HepG2 (cell line): ENCODE measurements around the gene RHBG. TPM values are rescaled to one million over a fixed set of nuclear protein-coding genes. Genes with fewer than 3 reads are reported as not detected.

Experiments
- CHD2 ChIP-seq: IDR thresholded peaks from 2 replicates; pipeline ENCODE4 v1.6.1; 2011; ENCODE audit warnings: low read depth, low read length, improper control_type of control experiment
- HMG20B ChIP-seq: conservative IDR thresholded peaks from 2 replicates; pipeline ENCODE4 v1.6.1; 2016; ENCODE audit warnings: missing genetic modification reagents, missing compliant biosample characterization
- NFKB2 ChIP-seq: sonication (generic); formaldehyde crosslinking; IDR thresholded peaks from 2 replicates; pipeline ENCODE4 v1.4.0; 2020; ENCODE audit warnings: missing genetic modification reagents, borderline replicate concordance
- PHB2 ChIP-seq: fragments of 450-650 bp; IDR thresholded peaks from 2 replicates; pipeline ENCODE4 v1.6.1; 2018; ENCODE audit not compliant: partially characterized antibody
- RCOR2 ChIP-seq: IDR thresholded peaks from 2 replicates; pipeline ENCODE4 v1.6.1; 2016; ENCODE audit warnings: missing biosample characterization, missing genetic modification reagents
- REL ChIP-seq: sonication (generic); formaldehyde crosslinking; conservative IDR thresholded peaks from 2 replicates; pipeline ENCODE4 v1.8.0; 2022; ENCODE audit warnings: mild to moderate bottlenecking, missing genetic modification reagents, moderate library complexity
- SPEN ChIP-seq: sonication (generic); formaldehyde crosslinking; IDR thresholded peaks from 2 replicates; pipeline ENCODE4 v1.5.1; 2020; ENCODE audit warnings: low read depth, mild to moderate bottlenecking, missing genetic modification reagents
- SYNCRIP ChIP-seq: fragments of 200-400 bp; formaldehyde crosslinking; IDR thresholded peaks from 2 replicates; pipeline ENCODE4 v1.6.1; 2018; ENCODE audit warnings: mild to moderate bottlenecking, low read depth, low read length; ENCODE audit not compliant: insufficient read depth
- XBP1 ChIP-seq: sonication (generic); formaldehyde crosslinking; IDR thresholded peaks from 2 replicates; pipeline ENCODE4 v1.5.0; 2020; ENCODE audit warnings: missing genetic modification reagents
- ZNF263 ChIP-seq: sonication (generic); formaldehyde crosslinking; IDR thresholded peaks from 2 replicates; pipeline ENCODE4 v1.4.0; 2020; ENCODE audit warnings: missing genetic modification reagents
- ZNF530 ChIP-seq: sonication (generic); formaldehyde crosslinking; IDR thresholded peaks from 2 replicates; pipeline ENCODE4 v1.5.0; 2020; ENCODE audit warnings: low read depth, mild to moderate bottlenecking, missing genetic modification reagents
- ZNF605 ChIP-seq: sonication (generic); formaldehyde crosslinking; IDR thresholded peaks from 2 replicates; pipeline ENCODE4 v1.8.0; 2022; ENCODE audit warnings: mild to moderate bottlenecking, missing genetic modification reagents
- ZNF709 ChIP-seq: sonication (generic); formaldehyde crosslinking; IDR thresholded peaks from 2 replicates; pipeline ENCODE4 v1.5.0; 2020; ENCODE audit warnings: mild to moderate bottlenecking, missing genetic modification reagents
- ZNF768 ChIP-seq: sonication (generic); formaldehyde crosslinking; IDR thresholded peaks from 2 replicates; pipeline ENCODE4 v1.4.0; 2020; ENCODE audit warnings: missing genetic modification reagents
- polyA plus RNA-seq, 8 experiments: library from polyadenylated mRNA; depleted of rRNA in 3 of 8; stranded (reverse) in 7 of 8; unstranded in 1 of 8; fragments of >200 nt; fragmentation: Illumina TruSeq in 4 of 8; extraction: Trizol in 4 of 8; gene quantifications; 2 replicates each; pipeline versions ENCODE4 v1.2.1 to v1.2.3, GENCODE V29; 2011 to 2016; ENCODE audit warnings: low read depth in 4 of 8, missing spikeins in 1 of 8, mixed read lengths in 1 of 8; ENCODE audit not compliant: insufficient read depth in 1 of 8
- total RNA-seq, 5 experiments: library from RNA; depleted of rRNA; stranded (reverse); fragments of >200 nt; fragmentation: Illumina TruSeq; extraction: Trizol; gene quantifications; 2 replicates each; pipeline ENCODE4 v1.2.3, GENCODE V29; 2016; ENCODE audit warnings: low read depth in 1 of 5
- TF ChIP-seq, protein P1 (sequence below), 2 experiments: fragments of 450-650 bp in 1 of 2; sonication (generic) in 1 of 2; formaldehyde crosslinking in 1 of 2; IDR thresholded peaks; 2 replicates each; pipeline versions ENCODE4 v1.6.1 to v1.8.0; 2016 to 2022; ENCODE audit warnings: antibody characterized with exemption in 1 of 2, mild to moderate bottlenecking in 1 of 2, missing genetic modification reagents in 1 of 2
- TF ChIP-seq, protein P2 (sequence below): sonication (generic); formaldehyde crosslinking; IDR thresholded peaks from 2 replicates; pipeline ENCODE4 v1.4.0; 2020; ENCODE audit warnings: missing genetic modification reagents
- TF ChIP-seq, protein P3 (sequence below): IDR thresholded peaks from 2 replicates; pipeline ENCODE4 v1.6.1; 2016; ENCODE audit warnings: missing genetic modification reagents, missing compliant biosample characterization

RHBG gene
- total and polyA plus RNA-seq, 2 of the 13 experiments (the other 11 are each of a cell fraction or from before 2014, with no cell fraction given) = 61.8 to 73.5 TPM

DNA sequence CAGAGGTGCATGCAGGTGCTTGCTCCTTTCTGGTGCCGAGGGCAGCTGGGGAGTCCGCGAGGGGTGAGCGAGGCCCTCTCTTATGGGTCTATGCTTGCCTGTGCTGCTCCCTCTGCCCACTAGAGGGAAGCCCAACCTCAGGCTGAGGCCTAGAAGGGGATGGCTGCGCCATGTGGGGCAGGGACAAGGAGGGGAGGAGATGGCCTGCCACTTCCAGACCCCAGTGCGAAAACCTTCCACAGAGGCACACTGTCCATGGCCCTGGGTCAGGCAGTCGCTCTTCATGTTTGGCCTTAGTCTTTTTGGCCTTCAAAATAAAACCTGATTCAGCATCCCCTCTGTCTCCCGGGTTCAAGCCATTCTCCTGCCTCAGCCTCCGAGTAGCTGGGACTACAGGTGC, 14.0 kb downstream of the RHBG start (continued):
- TF ChIP-seq, protein P1, sequence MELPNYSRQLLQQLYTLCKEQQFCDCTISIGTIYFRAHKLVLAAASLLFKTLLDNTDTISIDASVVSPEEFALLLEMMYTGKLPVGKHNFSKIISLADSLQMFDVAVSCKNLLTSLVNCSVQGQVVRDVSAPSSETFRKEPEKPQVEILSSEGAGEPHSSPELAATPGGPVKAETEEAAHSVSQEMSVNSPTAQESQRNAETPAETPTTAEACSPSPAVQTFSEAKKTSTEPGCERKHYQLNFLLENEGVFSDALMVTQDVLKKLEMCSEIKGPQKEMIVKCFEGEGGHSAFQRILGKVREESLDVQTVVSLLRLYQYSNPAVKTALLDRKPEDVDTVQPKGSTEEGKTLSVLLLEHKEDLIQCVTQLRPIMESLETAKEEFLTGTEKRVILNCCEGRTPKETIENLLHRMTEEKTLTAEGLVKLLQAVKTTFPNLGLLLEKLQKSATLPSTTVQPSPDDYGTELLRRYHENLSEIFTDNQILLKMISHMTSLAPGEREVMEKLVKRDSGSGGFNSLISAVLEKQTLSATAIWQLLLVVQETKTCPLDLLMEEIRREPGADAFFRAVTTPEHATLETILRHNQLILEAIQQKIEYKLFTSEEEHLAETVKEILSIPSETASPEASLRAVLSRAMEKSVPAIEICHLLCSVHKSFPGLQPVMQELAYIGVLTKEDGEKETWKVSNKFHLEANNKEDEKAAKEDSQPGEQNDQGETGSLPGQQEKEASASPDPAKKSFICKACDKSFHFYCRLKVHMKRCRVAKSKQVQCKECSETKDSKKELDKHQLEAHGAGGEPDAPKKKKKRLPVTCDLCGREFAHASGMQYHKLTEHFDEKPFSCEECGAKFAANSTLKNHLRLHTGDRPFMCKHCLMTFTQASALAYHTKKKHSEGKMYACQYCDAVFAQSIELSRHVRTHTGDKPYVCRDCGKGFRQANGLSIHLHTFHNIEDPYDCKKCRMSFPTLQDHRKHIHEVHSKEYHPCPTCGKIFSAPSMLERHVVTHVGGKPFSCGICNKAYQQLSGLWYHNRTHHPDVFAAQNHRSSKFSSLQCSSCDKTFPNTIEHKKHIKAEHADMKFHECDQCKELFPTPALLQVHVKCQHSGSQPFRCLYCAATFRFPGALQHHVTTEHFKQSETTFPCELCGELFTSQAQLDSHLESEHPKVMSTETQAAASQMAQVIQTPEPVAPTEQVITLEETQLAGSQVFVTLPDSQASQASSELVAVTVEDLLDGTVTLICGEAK (IDR thresholded peaks at IDR 0.05) = no peak
- TF ChIP-seq, protein P1 (CRISPR knock-in tag; IDR thresholded peaks at IDR 0.05) = no peak
- TF ChIP-seq, protein P2, sequence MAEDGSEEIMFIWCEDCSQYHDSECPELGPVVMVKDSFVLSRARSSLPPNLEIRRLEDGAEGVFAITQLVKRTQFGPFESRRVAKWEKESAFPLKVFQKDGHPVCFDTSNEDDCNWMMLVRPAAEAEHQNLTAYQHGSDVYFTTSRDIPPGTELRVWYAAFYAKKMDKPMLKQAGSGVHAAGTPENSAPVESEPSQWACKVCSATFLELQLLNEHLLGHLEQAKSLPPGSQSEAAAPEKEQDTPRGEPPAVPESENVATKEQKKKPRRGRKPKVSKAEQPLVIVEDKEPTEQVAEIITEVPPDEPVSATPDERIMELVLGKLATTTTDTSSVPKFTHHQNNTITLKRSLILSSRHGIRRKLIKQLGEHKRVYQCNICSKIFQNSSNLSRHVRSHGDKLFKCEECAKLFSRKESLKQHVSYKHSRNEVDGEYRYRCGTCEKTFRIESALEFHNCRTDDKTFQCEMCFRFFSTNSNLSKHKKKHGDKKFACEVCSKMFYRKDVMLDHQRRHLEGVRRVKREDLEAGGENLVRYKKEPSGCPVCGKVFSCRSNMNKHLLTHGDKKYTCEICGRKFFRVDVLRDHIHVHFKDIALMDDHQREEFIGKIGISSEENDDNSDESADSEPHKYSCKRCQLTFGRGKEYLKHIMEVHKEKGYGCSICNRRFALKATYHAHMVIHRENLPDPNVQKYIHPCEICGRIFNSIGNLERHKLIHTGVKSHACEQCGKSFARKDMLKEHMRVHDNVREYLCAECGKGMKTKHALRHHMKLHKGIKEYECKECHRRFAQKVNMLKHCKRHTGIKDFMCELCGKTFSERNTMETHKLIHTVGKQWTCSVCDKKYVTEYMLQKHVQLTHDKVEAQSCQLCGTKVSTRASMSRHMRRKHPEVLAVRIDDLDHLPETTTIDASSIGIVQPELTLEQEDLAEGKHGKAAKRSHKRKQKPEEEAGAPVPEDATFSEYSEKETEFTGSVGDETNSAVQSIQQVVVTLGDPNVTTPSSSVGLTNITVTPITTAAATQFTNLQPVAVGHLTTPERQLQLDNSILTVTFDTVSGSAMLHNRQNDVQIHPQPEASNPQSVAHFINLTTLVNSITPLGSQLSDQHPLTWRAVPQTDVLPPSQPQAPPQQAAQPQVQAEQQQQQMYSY = no peak
- no peak for TF ChIP-seq CHD2
- TF ChIP-seq SPEN = no peak; the same call in 1 of the 2 replicates
- TF ChIP-seq PHB2 = no peak
- TF ChIP-seq, protein P3, sequence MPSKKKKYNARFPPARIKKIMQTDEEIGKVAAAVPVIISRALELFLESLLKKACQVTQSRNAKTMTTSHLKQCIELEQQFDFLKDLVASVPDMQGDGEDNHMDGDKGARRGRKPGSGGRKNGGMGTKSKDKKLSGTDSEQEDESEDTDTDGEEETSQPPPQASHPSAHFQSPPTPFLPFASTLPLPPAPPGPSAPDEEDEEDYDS (CRISPR knock-in tag) = no peak
- no peak for TF ChIP-seq REL (CRISPR knock-in tag)
- TF ChIP-seq ZNF605 (CRISPR knock-in tag) = no peak
- TF ChIP-seq RCOR2 (CRISPR knock-in tag) = no peak
- TF ChIP-seq ZNF530 = no peak
- TF ChIP-seq NFKB2 (CRISPR knock-in tag) = 0 out of 2 replicates have a peak, but pooled peaks have one; percentile 23
- TF ChIP-seq HMG20B (CRISPR knock-in tag) = no peak
- TF ChIP-seq ZNF263 (CRISPR knock-in tag) = no peak
- TF ChIP-seq ZNF709 (CRISPR knock-in tag) = no peak
- TF ChIP-seq ZNF768 (CRISPR knock-in tag) = no peak
- no peak for TF ChIP-seq XBP1
- TF ChIP-seq SYNCRIP = no peak
